Mucosa of stomach (tissue), 1 donor: ENCODE data around the gene PIK3R6.

Source experiments
- H3K27me3 ChIP-seq: one replicate; pipeline ENCODE4 v1.7.0; 2013; ENCODE audit warnings: mild to moderate bottlenecking, low read length; ENCODE audit not compliant: control insufficient read depth, insufficient read depth
- H3K36me3 ChIP-seq: one replicate; pipeline ENCODE4 v1.7.0; 2013; ENCODE audit warnings: low read length; ENCODE audit not compliant: control insufficient read depth, insufficient read depth
- H3K4me1 ChIP-seq: one replicate; pipeline ENCODE4 v1.7.0; 2013; ENCODE audit warnings: mild to moderate bottlenecking, low read length; ENCODE audit not compliant: control insufficient read depth, insufficient read depth
- H3K4me3 ChIP-seq: one replicate; pipeline ENCODE4 v1.7.0; 2013; ENCODE audit warnings: low read length
- H3K9ac ChIP-seq: one replicate; pipeline ENCODE4 v1.7.0; 2013; ENCODE audit warnings: mild to moderate bottlenecking, low read length, moderate library complexity
- H3K9me3 ChIP-seq: one replicate; pipeline ENCODE4 v1.7.0; 2013; ENCODE audit warnings: mild to moderate bottlenecking, low read length, moderate library complexity; ENCODE audit not compliant: control insufficient read depth
- donor health status: Pancreatic carcinoma.

The PIK3R6 gene

GRCh38 chr17:8879410-8879809 lies 11.9 kb upstream of the PIK3R6 start:
- Histone ChIP-seq H3K36me3 (no peaks in the 10 kb centered on the region), H3K27me3 (peaks cover 8% of the 10 kb centered on the region), H3K4me3 (no peak overlapping the region), H3K9me3 (no peaks in the 10 kb centered on the region), H3K9ac (no peak overlapping the region), H3K4me1 (no peaks in the 10 kb centered on the region)

GRCh38 chr17:8877984-8878383 lies 10.5 kb upstream of the PIK3R6 start:
- Histone ChIP-seq H3K27me3 (peaks cover 16% of the 10 kb centered on the region), H3K4me3 (no peak overlapping the region), H3K9ac (no peak overlapping the region), H3K9me3 (no peaks in the 10 kb centered on the region), H3K36me3 (no peaks in the 10 kb centered on the region), H3K4me1 (no peaks in the 10 kb centered on the region)

GRCh38 chr17:8875957-8876356 lies 8.5 kb upstream of the PIK3R6 start:
- Histone ChIP-seq H3K27me3 (peaks cover 16% of the 10 kb centered on the region), H3K4me1 (peaks cover 4% of the 10 kb centered on the region)

GRCh38 chr17:8875436-8875835 lies 8.0 kb upstream of the PIK3R6 start:
- peaks cover 4% of the 10 kb centered on the region for H3K4me1 ChIP-seq
- H3K36me3 ChIP-seq = no peaks in the 10 kb centered on the region
- no peak overlapping the region for H3K9ac ChIP-seq
- no peaks in the 10 kb centered on the region for H3K9me3 ChIP-seq
- peaks cover 16% of the 10 kb centered on the region for H3K27me3 ChIP-seq
- no peak overlapping the region for H3K4me3 ChIP-seq

More at GRCh38 chr17:8875957-8876356, 8.5 kb upstream of the PIK3R6 start:
- H3K9ac ChIP-seq = no peak overlapping the region
- no peak overlapping the region for H3K4me3 ChIP-seq
- no peaks in the 10 kb centered on the region for H3K36me3 ChIP-seq
- no peaks in the 10 kb centered on the region for H3K9me3 ChIP-seq

GRCh38 chr17:8873801-8874715 lies 6.6 kb upstream of the PIK3R6 start:
- H3K36me3 ChIP-seq = no peaks in the 10 kb centered on the region
- H3K4me3 ChIP-seq = no peak overlapping the region
- H3K27me3 ChIP-seq = peaks cover 16% of the 10 kb centered on the region

GRCh38 chr17:8872705-8873435 lies 5.4 kb upstream of the PIK3R6 start:
- Histone ChIP-seq H3K4me1 (peaks cover 4% of the 10 kb centered on the region), H3K4me3 (no peak overlapping the region), H3K9ac (no peak overlapping the region), H3K36me3 (no peaks in the 10 kb centered on the region), H3K27me3 (peaks cover 16% of the 10 kb centered on the region), H3K9me3 (no peaks in the 10 kb centered on the region)

More at GRCh38 chr17:8873801-8874715, 6.6 kb upstream of the PIK3R6 start:
- Histone ChIP-seq H3K4me1 (peaks cover 4% of the 10 kb centered on the region), H3K9ac (no peak overlapping the region), H3K9me3 (no peaks in the 10 kb centered on the region)

- peaks cover 4% of the 10 kb centered on the region for H3K4me1 ChIP-seq
- no peak overlapping the region for H3K4me3 ChIP-seq
- H3K27me3 ChIP-seq = peaks cover 16% of the 10 kb centered on the region
- no peaks in the 10 kb centered on the region for H3K9me3 ChIP-seq
- no peak overlapping the region for H3K9ac ChIP-seq
- H3K36me3 ChIP-seq = no peaks in the 10 kb centered on the region
Measured at GRCh38 chr17:8872036-8872704, 4.7 kb upstream of the PIK3R6 start.

- H3K4me3 ChIP-seq = no peak overlapping the region
- H3K27me3 ChIP-seq = peaks cover 16% of the 10 kb centered on the region
- no peaks in the 10 kb centered on the region for H3K36me3 ChIP-seq
- no peaks in the 10 kb centered on the region for H3K9me3 ChIP-seq
- H3K4me1 ChIP-seq = peaks cover 4% of the 10 kb centered on the region
- no peak overlapping the region for H3K9ac ChIP-seq
Measured at GRCh38 chr17:8871081-8871581, 3.7 kb upstream of the PIK3R6 start.

GRCh38 chr17:8870406-8871040 lies 3.0 kb upstream of the PIK3R6 start:
- Histone ChIP-seq H3K4me1 (peaks cover 4% of the 10 kb centered on the region), H3K36me3 (no peaks in the 10 kb centered on the region)

GRCh38 chr17:8869114-8869815 lies 1.8 kb upstream of the PIK3R6 start:
- Histone ChIP-seq H3K27me3 (peaks cover 9% of the 10 kb centered on the region), H3K9ac (no peak overlapping the region), H3K36me3 (no peaks in the 10 kb centered on the region), H3K9me3 (no peaks in the 10 kb centered on the region), H3K4me1 (peaks cover 4% of the 10 kb centered on the region), H3K4me3 (no peak overlapping the region)

More at GRCh38 chr17:8870406-8871040, 3.0 kb upstream of the PIK3R6 start:
- no peaks in the 10 kb centered on the region for H3K9me3 ChIP-seq
- no peak overlapping the region for H3K4me3 ChIP-seq
- H3K9ac ChIP-seq = no peak overlapping the region
- peaks cover 11% of the 10 kb centered on the region for H3K27me3 ChIP-seq

GRCh38 chr17:8868529-8868951 lies 1.1 kb upstream of the PIK3R6 start:
- H3K4me1 ChIP-seq = peaks cover 4% of the 10 kb centered on the region
- no peak overlapping the region for H3K9ac ChIP-seq
- peaks cover 4% of the 10 kb centered on the region for H3K27me3 ChIP-seq
- H3K9me3 ChIP-seq = no peaks in the 10 kb centered on the region
- H3K36me3 ChIP-seq = no peaks in the 10 kb centered on the region
- no peak overlapping the region for H3K4me3 ChIP-seq
